ENCODE measurements around the gene CELF5.

- TF ChIP-seq CTCF (conservative IDR thresholded peaks at IDR 0.05; ENCODE audit: low read depth in 2 of 2), result no peak
- TF ChIP-seq POLR2AphosphoS5 (IDR thresholded peaks at IDR 0.05; ENCODE audit: low read depth), result no peak
- TF ChIP-seq JUNB (IDR thresholded peaks at IDR 0.05; ENCODE audit: unreplicated experiment), result no peak
- TF ChIP-seq EZH2phosphoT487 (IDR thresholded peaks at IDR 0.05; ENCODE audit: unreplicated experiment), result no peak
- no peak for TF ChIP-seq CREB1 (CRISPR knock-in tag; IDR thresholded peaks at IDR 0.05; ENCODE audit: low read depth)
Observed at GRCh38 chr19:3262362-3262761, 37.9 kb downstream of the CELF5 start.

Data from GM23338 (cell line).